ENCODE measurements around the gene GPATCH2. TPM values are rescaled to one million over a fixed set of nuclear protein-coding genes. Genes with fewer than 3 reads are reported as not detected.
"Not testable (repeated sequence)": the region's sequence is repeated elsewhere in the genome, so short reads cannot be mapped to it uniquely, and the experiment has no call there.

Gene GPATCH2
- total RNA-seq, 1 experiment from 2014 or later, result 12.4 TPM

- not testable (repeated sequence) for DNase-seq (ENCODE audit: low read depth)
Measured at GRCh38 chr1:217584286-217584811, 46.5 kb downstream of the GPATCH2 start.

GRCh38 chr1:217577336-217577735 is 53.6 kb downstream of the GPATCH2 start:
- no peak for DNase-seq (ENCODE audit: low read depth)

GRCh38 chr1:217574265-217574949 is 56.5 kb downstream of the GPATCH2 start:
- no peak for DNase-seq (ENCODE audit: low read depth)

- DNase-seq (ENCODE audit: low read depth), result no peak
Measured at GRCh38 chr1:217569021-217569420, 61.9 kb downstream of the GPATCH2 start.

GRCh38 chr1:217568200-217568599 is 62.7 kb downstream of the GPATCH2 start:
- no peak for DNase-seq (ENCODE audit: low read depth)

- DNase-seq (ENCODE audit: low read depth), result no peak
Measured at GRCh38 chr1:217564833-217565232, 66.1 kb downstream of the GPATCH2 start.

GRCh38 chr1:217564207-217564606 is 66.7 kb downstream of the GPATCH2 start:
- DNase-seq (ENCODE audit: low read depth), result no peak

GRCh38 chr1:217563179-217563578 is 67.7 kb downstream of the GPATCH2 start:
- DNase-seq (ENCODE audit: low read depth), result peak; percentile 11

GRCh38 chr1:217562229-217562878 is 68.5 kb downstream of the GPATCH2 start:
- DNase-seq (ENCODE audit: low read depth), result peak; percentile 88

- DNase-seq (ENCODE audit: low read depth), result no peak
Measured at GRCh38 chr1:217561446-217561845, 69.4 kb downstream of the GPATCH2 start.

- no peak for DNase-seq (ENCODE audit: low read depth)
Measured at GRCh38 chr1:217554849-217555248, 76.0 kb downstream of the GPATCH2 start.

- DNase-seq (ENCODE audit: low read depth), result no peak
Measured at GRCh38 chr1:217553949-217554509, 76.9 kb downstream of the GPATCH2 start.

- DNase-seq (ENCODE audit: low read depth), result no peak
Measured at GRCh38 chr1:217552339-217552951, 78.4 kb downstream of the GPATCH2 start.

GRCh38 chr1:217542837-217543236 is 88.1 kb downstream of the GPATCH2 start:
- DNase-seq (ENCODE audit: low read depth), result no peak

GRCh38 chr1:217542136-217542777 is 88.6 kb downstream of the GPATCH2 start:
- DNase-seq (ENCODE audit: low read depth), result no peak

- no peak for DNase-seq (ENCODE audit: low read depth)
Measured at GRCh38 chr1:217540321-217540720, 90.6 kb downstream of the GPATCH2 start.

GRCh38 chr1:217539510-217539909 is 91.4 kb downstream of the GPATCH2 start:
- no peak for DNase-seq (ENCODE audit: low read depth)

GRCh38 chr1:217535601-217536377 is 95.1 kb downstream of the GPATCH2 start:
- no peak for DNase-seq (ENCODE audit: low read depth)

- peak; percentile 8 for DNase-seq (ENCODE audit: low read depth)
Measured at GRCh38 chr1:217534566-217534965, 96.3 kb downstream of the GPATCH2 start.

- DNase-seq (ENCODE audit: low read depth), result peak; percentile 18
Measured at GRCh38 chr1:217528271-217528670, 102.6 kb downstream of the GPATCH2 start.

- no peak for DNase-seq (ENCODE audit: low read depth)
Measured at GRCh38 chr1:217527151-217527550, 103.7 kb downstream of the GPATCH2 start.
